GM23338 (cell line): ENCODE data around the gene HHIPL1. TPM values are rescaled to one million over a fixed set of nuclear protein-coding genes. Genes with fewer than 3 reads are reported as not detected.

Source experiments
- ATAC-seq: fragments of 200-7000 bp; cut with Tn5 transposase; 3 replicates; pipeline ENCODE4 v1.9.1; 2020
- DNase-seq: peaks from one replicate; pipeline ENCODE4 v3.0.0-alpha.2; 2015; ENCODE audit warnings: low spot score
- H2AFZ ChIP-seq: fragments of 200-600 bp; sonication (generic); 2 replicates; pipeline ENCODE4 v1.8.0; 2016; ENCODE audit warnings: antibody characterized with exemption, mild to moderate bottlenecking, moderate library complexity
- H3F3A ChIP-seq: fragments of 200-600 bp; sonication (generic); replicated peaks from 2 replicates; pipeline ENCODE4 v1.8.0; 2017; ENCODE audit warnings: antibody characterized with exemption, mixed run types, low read depth
- H3K27ac ChIP-seq: fragments of 200-600 bp; sonication (generic); 2 replicates; pipeline ENCODE4 v1.6.1; 2016; ENCODE audit warnings: low read depth
- H3K27me3 ChIP-seq: fragments of 200-600 bp; sonication (generic); 2 replicates; pipeline ENCODE4 v1.8.0; 2016; ENCODE audit warnings: mild to moderate bottlenecking, mixed run types, moderate library complexity; ENCODE audit not compliant: insufficient read depth
- H3K36me3 ChIP-seq: fragments of 200-600 bp; sonication (generic); 2 replicates; pipeline ENCODE4 v1.8.0; 2016; ENCODE audit warnings: mild to moderate bottlenecking; ENCODE audit not compliant: insufficient read depth
- H3K4me1 ChIP-seq: fragments of 200-600 bp; sonication (generic); 2 replicates; pipeline ENCODE4 v1.8.0; 2016; ENCODE audit warnings: mild to moderate bottlenecking, moderate library complexity; ENCODE audit not compliant: insufficient read depth
- H3K4me2 ChIP-seq: fragments of 200-600 bp; sonication (generic); 2 replicates; pipeline ENCODE4 v1.7.1; 2017; ENCODE audit warnings: mixed run types
- H3K4me3 ChIP-seq: fragments of 200-600 bp; sonication (generic); 2 replicates; pipeline ENCODE4 v1.6.1; 2016; ENCODE audit warnings: mixed run types
- H3K79me2 ChIP-seq: fragments of 200-600 bp; sonication (generic); replicated peaks from 2 replicates; pipeline ENCODE4 v1.8.0; 2017; ENCODE audit warnings: mild to moderate bottlenecking; ENCODE audit not compliant: insufficient read depth
- H3K9me2 ChIP-seq: fragments of 200-600 bp; sonication (generic); 2 replicates; pipeline ENCODE4 v1.8.0; 2017; ENCODE audit not compliant: insufficient read depth
- H4K20me1 ChIP-seq: fragments of 200-600 bp; sonication (generic); replicated peaks from 2 replicates; pipeline ENCODE4 v1.8.0; 2017; ENCODE audit warnings: mild to moderate bottlenecking; ENCODE audit not compliant: insufficient read depth
- H3K27ac Mint-ChIP-seq: 2 replicates; pipeline ENCODE4 v1.8.0; 2020; ENCODE audit warnings: inconsistent platforms, mild to moderate bottlenecking, moderate library complexity, mixed read lengths
- H3K27me3 Mint-ChIP-seq: 3 replicates; pipeline ENCODE4 v1.8.0; 2022; ENCODE audit warnings: low read depth, mild to moderate bottlenecking, moderate library complexity, mixed read lengths, inconsistent platforms; ENCODE audit not compliant: insufficient read depth, poor library complexity
- H3K36me3 Mint-ChIP-seq: 3 replicates; pipeline ENCODE4 v1.8.0; 2021; ENCODE audit warnings: low read depth, mild to moderate bottlenecking, inconsistent platforms, moderate library complexity, mixed read lengths
- H3K4me1 Mint-ChIP-seq: 3 replicates; pipeline ENCODE4 v1.8.0; 2020; ENCODE audit warnings: mild to moderate bottlenecking, inconsistent platforms, mixed read lengths
- H3K4me3 Mint-ChIP-seq: 3 replicates; pipeline ENCODE4 v1.8.0; 2021; ENCODE audit warnings: moderate library complexity, mild to moderate bottlenecking, inconsistent platforms, mixed read lengths
- H3K9me3 Mint-ChIP-seq: 3 replicates; pipeline ENCODE4 v1.8.0; 2020; ENCODE audit warnings: moderate library complexity, mild to moderate bottlenecking, inconsistent platforms, mixed read lengths
- CREB1 ChIP-seq: fragments of 250-450 bp; sonication (Bioruptor Pico); IDR thresholded peaks from 2 replicates; pipeline ENCODE4 v1.5.0; 2020; ENCODE audit warnings: low read depth, mild to moderate bottlenecking, moderate library complexity
- EZH2 ChIP-seq: fragments of 200-600 bp; sonication (generic); IDR thresholded peaks from one replicate; pipeline ENCODE4 v1.8.0; 2017; ENCODE audit warnings: antibody characterized with exemption, mild to moderate bottlenecking, low read depth; ENCODE audit not compliant: unreplicated experiment
- EZH2phosphoT487 ChIP-seq: fragments of 200-600 bp; sonication (generic); IDR thresholded peaks from one replicate; pipeline ENCODE4 v1.8.1; 2018; ENCODE audit warnings: antibody characterized with exemption; ENCODE audit not compliant: unreplicated experiment
- JUNB ChIP-seq: IDR thresholded peaks from one replicate; pipeline ENCODE4 v1.6.1; 2016; ENCODE audit warnings: antibody characterized with exemption; ENCODE audit not compliant: unreplicated experiment
- NANOG ChIP-seq: IDR thresholded peaks from 2 replicates; pipeline ENCODE4 v1.6.1; 2016; ENCODE audit warnings: antibody characterized with exemption, borderline replicate concordance
- POLR2AphosphoS5 ChIP-seq: IDR thresholded peaks from 2 replicates; pipeline ENCODE4 v1.6.1; 2016; ENCODE audit warnings: antibody characterized with exemption, low read depth
- ZNF114 ChIP-seq: fragments of 250-450 bp; sonication (Bioruptor Pico); IDR thresholded peaks from 2 replicates; pipeline ENCODE4 v1.5.0; 2020; ENCODE audit warnings: mild to moderate bottlenecking, moderate library complexity
- polyA plus RNA-seq: library from polyadenylated mRNA; unstranded; fragments of >200 nt; fragmentation: Nextera tagmentation; extraction: Ambion mirVana; gene quantifications from 2 replicates; pipeline ENCODE4 v1.2.1, GENCODE V29; 2016
- total RNA-seq: library from RNA; depleted of rRNA; stranded (reverse); fragments of >200 nt; shearing (Covaris generic); gene quantifications from 2 replicates; pipeline ENCODE4 v1.2.3, GENCODE V29; 2014
- TF ChIP-seq, protein P1 (sequence below), 2 experiments: fragments of 200-600 bp in 1 of 2; sonication (generic) in 1 of 2; conservative IDR thresholded peaks; 2 replicates each; pipeline versions ENCODE4 v1.5.1 to v1.6.1; 2016 to 2017; ENCODE audit warnings: antibody characterized with exemption in 2 of 2, low read depth in 2 of 2, mild to moderate bottlenecking in 2 of 2, moderate library complexity in 1 of 2
- TF ChIP-seq, protein P2 (sequence below): IDR thresholded peaks from one replicate; pipeline ENCODE4 v1.6.1; 2018; ENCODE audit warnings: antibody characterized with exemption; ENCODE audit not compliant: unreplicated experiment

HHIPL1 gene
- total and polyA plus RNA-seq, 2 experiments from 2014 or later = 1.9 to 2.0 TPM

DNA sequence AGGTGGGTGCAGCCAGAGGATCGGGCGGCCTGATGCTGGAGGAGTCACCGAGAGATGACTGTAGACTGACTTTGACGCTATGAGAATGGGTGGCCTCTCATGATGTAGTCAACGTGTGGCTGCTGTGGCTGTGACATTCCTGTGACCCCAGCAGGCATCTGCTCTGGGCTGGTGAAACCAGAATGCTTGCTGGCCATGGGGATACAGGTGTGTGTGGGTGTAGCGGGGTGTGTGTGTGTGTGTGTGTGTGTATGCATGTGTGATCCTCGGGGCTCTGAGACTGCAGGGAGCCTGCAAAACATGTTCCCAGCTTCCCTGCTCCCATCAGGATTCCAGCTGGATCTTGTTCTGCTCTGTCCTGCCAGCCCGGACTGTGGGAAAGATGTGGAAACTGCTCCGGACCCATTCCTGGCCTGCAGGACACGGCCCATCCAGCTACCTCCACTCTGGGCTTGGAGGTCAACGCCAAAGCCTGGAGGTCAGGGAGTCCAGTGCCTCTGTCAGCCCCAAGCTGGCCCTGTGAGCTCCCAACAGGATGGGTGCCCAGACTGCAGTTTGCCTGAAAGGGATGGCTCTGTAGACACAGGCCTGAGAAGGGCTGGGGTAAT, 18.8 kb upstream of the HHIPL1 start (continued):
- TF ChIP-seq, protein P1, sequence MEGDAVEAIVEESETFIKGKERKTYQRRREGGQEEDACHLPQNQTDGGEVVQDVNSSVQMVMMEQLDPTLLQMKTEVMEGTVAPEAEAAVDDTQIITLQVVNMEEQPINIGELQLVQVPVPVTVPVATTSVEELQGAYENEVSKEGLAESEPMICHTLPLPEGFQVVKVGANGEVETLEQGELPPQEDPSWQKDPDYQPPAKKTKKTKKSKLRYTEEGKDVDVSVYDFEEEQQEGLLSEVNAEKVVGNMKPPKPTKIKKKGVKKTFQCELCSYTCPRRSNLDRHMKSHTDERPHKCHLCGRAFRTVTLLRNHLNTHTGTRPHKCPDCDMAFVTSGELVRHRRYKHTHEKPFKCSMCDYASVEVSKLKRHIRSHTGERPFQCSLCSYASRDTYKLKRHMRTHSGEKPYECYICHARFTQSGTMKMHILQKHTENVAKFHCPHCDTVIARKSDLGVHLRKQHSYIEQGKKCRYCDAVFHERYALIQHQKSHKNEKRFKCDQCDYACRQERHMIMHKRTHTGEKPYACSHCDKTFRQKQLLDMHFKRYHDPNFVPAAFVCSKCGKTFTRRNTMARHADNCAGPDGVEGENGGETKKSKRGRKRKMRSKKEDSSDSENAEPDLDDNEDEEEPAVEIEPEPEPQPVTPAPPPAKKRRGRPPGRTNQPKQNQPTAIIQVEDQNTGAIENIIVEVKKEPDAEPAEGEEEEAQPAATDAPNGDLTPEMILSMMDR (conservative IDR thresholded peaks at IDR 0.05; ENCODE audit: low read depth in 2 of 2) = no peak
- TF ChIP-seq POLR2AphosphoS5 = no peak

DNA sequence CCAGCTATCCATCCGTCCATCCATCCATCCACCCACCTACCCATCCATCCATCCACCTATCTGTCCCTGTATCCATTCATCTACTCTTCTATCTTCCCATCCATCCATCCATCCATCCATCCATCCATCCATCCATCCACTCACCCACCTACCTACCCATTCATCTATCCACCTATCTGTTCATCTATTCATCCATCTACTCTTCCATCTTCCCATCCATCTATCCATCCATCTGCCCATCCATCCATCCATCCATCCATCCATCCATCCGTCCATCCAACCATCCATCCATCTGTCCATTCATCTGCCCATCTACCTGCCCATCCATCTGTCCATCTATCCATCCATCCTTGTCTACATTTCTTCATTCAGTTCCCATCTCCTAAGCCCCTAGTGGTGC, 17.8 kb upstream of the HHIPL1 start:
- Histone ChIP-seq H3K4me3 (no peak overlapping the region), H3K4me2 (no peak overlapping the region), H3K79me2 (no peaks in the 10 kb centered on the region), H3F3A (no peaks in the 10 kb centered on the region), H2AFZ (no peak overlapping the region), H3K27me3 (no peaks in the 10 kb centered on the region), H3K9me2 (no peaks in the 10 kb centered on the region), H4K20me1 (no peaks in the 10 kb centered on the region), H3K36me3 (no peaks in the 10 kb centered on the region), H3K4me1 (no peaks in the 10 kb centered on the region; the same call in 1 of the 2 replicates), H3K27ac (no peak overlapping the region)
- DNase-seq (no peak), ATAC-seq (no peak)
- Mint-ChIP-seq H3K27me3 (peaks cover 25% of the 10 kb centered on the region), H3K4me1 (peaks cover 12% of the 10 kb centered on the region), H3K4me3 (no peak overlapping the region), H3K36me3 (no peaks in the 10 kb centered on the region), H3K9me3 (no peaks in the 10 kb centered on the region; the same call in 2 of the 3 replicates), H3K27ac (no peak overlapping the region)
- TF ChIP-seq CREB1 (CRISPR knock-in tag) (no peak), ZNF114 (CRISPR knock-in tag) (no peak), POLR2AphosphoS5 (no peak), JUNB (no peak), NANOG (no peak), EZH2 (no peak), EZH2phosphoT487 (no peak)
- TF ChIP-seq, protein P2, sequence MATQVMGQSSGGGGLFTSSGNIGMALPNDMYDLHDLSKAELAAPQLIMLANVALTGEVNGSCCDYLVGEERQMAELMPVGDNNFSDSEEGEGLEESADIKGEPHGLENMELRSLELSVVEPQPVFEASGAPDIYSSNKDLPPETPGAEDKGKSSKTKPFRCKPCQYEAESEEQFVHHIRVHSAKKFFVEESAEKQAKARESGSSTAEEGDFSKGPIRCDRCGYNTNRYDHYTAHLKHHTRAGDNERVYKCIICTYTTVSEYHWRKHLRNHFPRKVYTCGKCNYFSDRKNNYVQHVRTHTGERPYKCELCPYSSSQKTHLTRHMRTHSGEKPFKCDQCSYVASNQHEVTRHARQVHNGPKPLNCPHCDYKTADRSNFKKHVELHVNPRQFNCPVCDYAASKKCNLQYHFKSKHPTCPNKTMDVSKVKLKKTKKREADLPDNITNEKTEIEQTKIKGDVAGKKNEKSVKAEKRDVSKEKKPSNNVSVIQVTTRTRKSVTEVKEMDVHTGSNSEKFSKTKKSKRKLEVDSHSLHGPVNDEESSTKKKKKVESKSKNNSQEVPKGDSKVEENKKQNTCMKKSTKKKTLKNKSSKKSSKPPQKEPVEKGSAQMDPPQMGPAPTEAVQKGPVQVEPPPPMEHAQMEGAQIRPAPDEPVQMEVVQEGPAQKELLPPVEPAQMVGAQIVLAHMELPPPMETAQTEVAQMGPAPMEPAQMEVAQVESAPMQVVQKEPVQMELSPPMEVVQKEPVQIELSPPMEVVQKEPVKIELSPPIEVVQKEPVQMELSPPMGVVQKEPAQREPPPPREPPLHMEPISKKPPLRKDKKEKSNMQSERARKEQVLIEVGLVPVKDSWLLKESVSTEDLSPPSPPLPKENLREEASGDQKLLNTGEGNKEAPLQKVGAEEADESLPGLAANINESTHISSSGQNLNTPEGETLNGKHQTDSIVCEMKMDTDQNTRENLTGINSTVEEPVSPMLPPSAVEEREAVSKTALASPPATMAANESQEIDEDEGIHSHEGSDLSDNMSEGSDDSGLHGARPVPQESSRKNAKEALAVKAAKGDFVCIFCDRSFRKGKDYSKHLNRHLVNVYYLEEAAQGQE = no peak
- TF ChIP-seq, protein P1 (conservative IDR thresholded peaks at IDR 0.05; ENCODE audit: low read depth in 2 of 2) = no peak
